HepG2 (cell line): ENCODE results near the gene PPP1CA.

ENCODE experiments used
- CTCF ChIP-seq: sonication (generic); formaldehyde crosslinking; IDR thresholded peaks from 2 replicates; pipeline ENCODE4 v1.5.0; 2020; ENCODE audit warnings: mild to moderate bottlenecking, missing genetic modification reagents, moderate library complexity
- DBP ChIP-seq: sonication (generic); formaldehyde crosslinking; IDR thresholded peaks from 2 replicates; pipeline ENCODE4 v1.4.0; 2020; ENCODE audit warnings: missing genetic modification reagents; ENCODE audit errors: not compliant biosample characterization
- ELK4 ChIP-seq: sonication (generic); formaldehyde crosslinking; IDR thresholded peaks from 2 replicates; pipeline ENCODE4 v1.9.0; 2021; ENCODE audit warnings: missing genetic modification reagents, borderline replicate concordance
- EZH2 ChIP-seq: conservative IDR thresholded peaks from 2 replicates; pipeline ENCODE4 v1.6.1; 2012; ENCODE audit warnings: mild to moderate bottlenecking, low read depth, low read length, moderate library complexity
- HIVEP1 ChIP-seq: sonication (generic); formaldehyde crosslinking; IDR thresholded peaks from 2 replicates; pipeline ENCODE4 v1.4.0; 2020; ENCODE audit warnings: mild to moderate bottlenecking, missing genetic modification reagents
- KLF15 ChIP-seq: sonication (generic); formaldehyde crosslinking; IDR thresholded peaks from 2 replicates; pipeline ENCODE4 v1.8.1; 2023; ENCODE audit warnings: borderline replicate concordance, mild to moderate bottlenecking, inconsistent platforms, missing genetic modification reagents, mixed read lengths
- MTF2 ChIP-seq: sonication (generic); formaldehyde crosslinking; IDR thresholded peaks from 2 replicates; pipeline ENCODE4 v1.5.0; 2020; ENCODE audit warnings: missing genetic modification reagents, borderline replicate concordance
- POLR2A ChIP-seq, 2 experiments: IDR thresholded peaks; 2 replicates each; pipeline ENCODE4 v1.6.1; 2011; ENCODE audit warnings: low read depth in 2 of 2, low read length in 2 of 2, mild to moderate bottlenecking in 1 of 2, moderate library complexity in 1 of 2; ENCODE audit not compliant: insufficient read depth in 1 of 2
- REST ChIP-seq, 2 experiments: IDR thresholded peaks; 2 replicates each; pipeline ENCODE4 v1.6.1; 2011 to 2012; ENCODE audit warnings: low read length in 2 of 2, borderline replicate concordance in 1 of 2, low read depth in 1 of 2, mild to moderate bottlenecking in 1 of 2, moderate library complexity in 1 of 2
- SALL2 ChIP-seq: sonication (generic); formaldehyde crosslinking; IDR thresholded peaks from 2 replicates; pipeline ENCODE4 v1.8.1; 2023; ENCODE audit warnings: mild to moderate bottlenecking, missing genetic modification reagents, inconsistent platforms
- SUZ12 ChIP-seq: fragments of 150-350 bp; IDR thresholded peaks from 2 replicates; pipeline ENCODE4 v1.6.1; 2014; ENCODE audit warnings: low read depth, low read length
- TBX2 ChIP-seq: sonication (generic); formaldehyde crosslinking; IDR thresholded peaks from 2 replicates; pipeline ENCODE4 v1.5.0; 2020; ENCODE audit warnings: missing genetic modification reagents, mild to moderate bottlenecking, borderline replicate concordance
- ZNF274 ChIP-seq: sonication (generic); formaldehyde crosslinking; IDR thresholded peaks from 2 replicates; pipeline ENCODE4 v1.5.1; 2020; ENCODE audit warnings: mild to moderate bottlenecking, missing genetic modification reagents
- ZNF670 ChIP-seq: sonication (generic); formaldehyde crosslinking; IDR thresholded peaks from 2 replicates; pipeline ENCODE4 v1.8.0; 2022; ENCODE audit warnings: mild to moderate bottlenecking, missing genetic modification reagents, borderline replicate concordance

GRCh38 chr11:67378544-67378943 lies 23.1 kb downstream of the PPP1CA start:
- TF ChIP-seq POLR2A (IDR thresholded peaks at IDR 0.05; ENCODE audit: insufficient read depth in 1 of 2, low read depth in 2 of 2, low read length in 2 of 2) (no peak), MTF2 (CRISPR knock-in tag) (no peak), CTCF (CRISPR knock-in tag) (no peak), HIVEP1 (CRISPR knock-in tag) (no peak), REST (IDR thresholded peaks at IDR 0.05; ENCODE audit: borderline replicate concordance in 1 of 2, low read depth in 1 of 2, low read length in 2 of 2) (no peak), TBX2 (CRISPR knock-in tag) (no peak), ZNF274 (no peak), SUZ12 (no peak), ELK4 (no peak), ZNF670 (CRISPR knock-in tag) (no peak), SALL2 (no peak), EZH2 (no peak), DBP (CRISPR knock-in tag) (no peak), KLF15 (CRISPR knock-in tag) (no peak)
